Inflammatory macrophage (primary cell): ENCODE data around the gene MAGEB17.

Experiments used
- DNase-seq, 2 donors: peaks; one replicate each; pipeline ENCODE4 v3.0.0-alpha.2; 2020 to 2022

Gene MAGEB17

DNA sequence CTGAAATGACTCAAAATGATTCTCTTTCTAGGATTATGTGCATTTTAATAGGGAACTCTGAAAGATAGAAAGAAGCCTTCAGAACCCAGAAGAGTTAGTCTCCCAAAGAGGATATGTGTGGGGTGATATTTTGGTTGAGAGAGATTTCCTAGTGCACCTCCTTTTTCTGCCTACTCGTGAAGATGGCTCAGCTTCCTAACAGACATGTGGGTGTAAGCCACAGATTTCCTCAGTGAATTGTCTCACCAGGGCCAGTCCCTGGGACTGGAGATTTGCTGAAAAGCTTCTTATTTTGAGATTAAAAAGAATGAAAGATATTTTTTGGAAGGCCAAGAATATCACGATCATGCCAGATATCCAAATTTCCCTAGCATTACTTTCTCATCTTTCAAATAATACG, 42.8 kb downstream of the MAGEB17 start:
- peak; percentile 53 to 67 for DNase-seq

DNA sequence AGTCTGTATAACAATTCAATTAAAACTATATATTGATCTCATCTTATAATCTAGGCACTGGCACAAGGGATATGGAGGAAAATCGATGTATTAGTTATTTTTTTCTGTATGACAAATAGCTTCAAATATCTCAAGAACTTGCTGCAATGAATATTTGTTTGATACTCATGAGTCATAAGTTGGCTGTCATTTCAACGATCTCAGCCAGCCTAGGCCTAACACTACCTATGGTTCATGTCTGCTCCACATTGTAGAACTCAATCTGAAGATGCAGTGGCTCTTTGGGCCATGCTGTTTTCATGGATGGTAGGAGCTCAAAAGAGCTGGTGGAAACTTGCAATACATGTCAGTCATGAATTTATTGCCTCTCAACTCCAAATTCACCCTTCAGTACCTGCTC, 44.7 kb downstream of the MAGEB17 start:
- no peak for DNase-seq

DNA sequence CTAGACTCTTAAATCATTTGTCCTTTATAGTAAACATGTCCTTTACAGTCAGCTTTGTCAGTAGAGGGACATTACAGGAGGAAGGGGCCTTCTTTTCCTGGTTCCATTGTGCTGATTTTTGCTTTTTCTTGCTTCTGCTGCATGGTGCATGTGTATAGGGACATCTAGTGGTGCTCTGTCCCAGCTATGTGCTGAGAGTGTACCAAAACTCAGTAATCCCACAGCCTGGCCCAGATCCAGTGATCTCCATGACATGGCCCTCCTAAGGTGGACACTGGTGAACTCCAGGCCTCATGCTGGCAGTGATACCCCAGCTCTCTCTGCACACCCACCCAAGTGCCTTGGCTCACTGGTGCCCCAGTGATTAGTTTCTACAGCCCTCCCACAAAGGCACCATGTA, 45.2 kb downstream of the MAGEB17 start:
- DNase-seq: peak in 1 of 2 donors; percentile 23

DNA sequence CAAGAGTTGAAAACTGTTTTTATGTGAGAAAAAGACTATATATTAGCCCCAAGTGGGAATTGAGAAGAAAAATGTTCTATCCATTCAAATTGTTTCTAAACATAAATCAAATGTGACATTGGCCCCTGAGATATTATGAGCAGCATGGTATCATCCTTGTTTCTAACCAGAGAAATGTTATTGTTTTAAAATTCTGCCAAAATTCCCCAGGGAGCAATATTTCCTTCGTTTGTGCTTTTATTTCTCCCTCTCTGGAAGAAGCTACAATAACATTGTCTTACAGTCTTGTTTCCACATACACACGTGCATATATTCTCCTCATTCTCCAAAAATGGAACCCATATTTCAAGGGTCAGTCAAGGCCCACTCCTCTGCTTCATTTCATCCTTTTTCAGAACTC, 46.7 kb downstream of the MAGEB17 start:
- no peak for DNase-seq

DNA sequence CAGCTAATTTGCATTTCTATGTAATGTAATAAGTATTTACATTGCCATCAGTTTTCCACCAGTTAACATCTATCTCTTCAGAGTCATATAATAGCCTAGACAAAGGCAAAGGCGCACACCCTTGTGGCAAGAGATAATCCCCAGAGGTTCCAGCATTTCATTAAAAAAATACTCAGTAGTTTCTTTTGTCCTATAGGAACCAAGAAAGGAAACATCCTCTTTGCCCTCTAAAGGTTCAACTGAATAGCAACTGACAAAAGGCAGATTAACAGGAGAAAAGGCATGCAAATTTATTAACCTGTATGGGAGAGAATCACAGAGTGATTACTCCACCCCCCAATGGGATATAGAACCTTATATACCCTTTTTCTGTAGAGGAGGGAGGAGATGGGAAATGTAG, 48.4 kb downstream of the MAGEB17 start:
- no peak for DNase-seq
